DOHH2 (cell line): Measurements from ENCODE around the gene NDUFAB1.

Experiments used
- CTCF ChIP-seq: fragments of 200-600 bp; sonication (generic); IDR thresholded peaks from one replicate; pipeline ENCODE4 v1.5.1; 2014; ENCODE audit warnings: antibody characterized with exemption, mild to moderate bottlenecking, low read depth, low read length; ENCODE audit not compliant: poor library complexity, severe bottlenecking
- EZH2phosphoT487 ChIP-seq: fragments of 200-600 bp; sonication (generic); IDR thresholded peaks from 2 replicates; pipeline ENCODE4 v1.6.1; 2017; ENCODE audit warnings: borderline replicate concordance, mild to moderate bottlenecking, antibody characterized with exemption, low read length, moderate library complexity, mixed read lengths

GRCh38 chr16:23609929-23610328 is 13.8 kb upstream of the NDUFAB1 start:
- TF ChIP-seq CTCF = no peak
- no peak for TF ChIP-seq EZH2phosphoT487
